Upper lobe of right lung (tissue), 1 donor: ENCODE results near the gene WWOX. TPM values are rescaled to one million over a fixed set of nuclear protein-coding genes. Genes with fewer than 3 reads are reported as not detected.

Source experiments
- ATAC-seq: fragments of 200-7000 bp; cut with Tn5 transposase; one replicate; pipeline ENCODE4 v1.9.1; 2020; ENCODE audit warnings: mild to moderate bottlenecking, moderate library complexity
- DNase-seq: peaks from one replicate; pipeline ENCODE4 v3.0.0-alpha.2; 2020
- H3K27ac ChIP-seq: fragments of 200-600 bp; one replicate; pipeline ENCODE4 v1.8.0; 2022
- H3K27me3 ChIP-seq: fragments of 200-600 bp; one replicate; pipeline ENCODE4 v1.8.0; 2022; ENCODE audit warnings: mild to moderate bottlenecking
- H3K36me3 ChIP-seq: fragments of 200-600 bp; one replicate; pipeline ENCODE4 v1.8.0; 2022
- H3K4me1 ChIP-seq: fragments of 200-600 bp; one replicate; pipeline ENCODE4 v1.8.0; 2022
- H3K4me3 ChIP-seq: fragments of 200-600 bp; one replicate; pipeline ENCODE4 v1.8.0; 2022; ENCODE audit warnings: mild to moderate bottlenecking
- H3K9me3 ChIP-seq: fragments of 200-600 bp; one replicate; pipeline ENCODE4 v1.8.0; 2022
- CTCF ChIP-seq: fragments of 200-600 bp; IDR thresholded peaks from one replicate; pipeline ENCODE4 v1.8.0; 2022; ENCODE audit warnings: antibody characterized with exemption
- intact Hi-C: fragments of 100-400 bp; cut with DNase I; formaldehyde crosslinking; loops from one replicate; pipeline ENCODE4 v1.11.0; 2022
- total RNA-seq: library from RNA; stranded (reverse); fragmentation: NEBNext Ultra II Directional; extraction: Animal tissue kit (Norgen Biotek cat#: 25700); gene quantifications from one replicate; pipeline ENCODE4 v1.2.1, GENCODE V29; 2021
- donor health status: DM: no; HTN: yes; CAD: no; lungs with severe emphysema.

Gene WWOX
- total RNA-seq, 1 donor from 2014 or later, result 17.0 TPM

DNA sequence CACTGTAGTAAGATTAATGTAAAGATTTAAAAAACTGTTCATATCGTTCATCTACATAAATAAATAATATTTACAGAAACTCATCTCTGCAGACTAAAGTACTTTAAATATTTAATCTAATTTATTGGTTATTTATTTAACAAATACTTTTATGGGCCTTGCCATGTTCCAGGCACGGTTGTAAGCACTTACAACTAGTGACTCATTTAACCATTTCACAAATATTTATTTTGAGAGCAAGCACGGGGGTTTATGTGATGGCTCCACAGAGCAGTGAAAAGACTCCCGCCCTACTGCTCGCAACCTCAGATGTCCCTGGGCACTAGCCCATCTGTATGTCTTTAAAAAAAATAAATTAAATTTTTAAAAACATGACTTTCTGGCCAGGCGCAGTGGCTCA lies 575.9 kb downstream of the WWOX start:
- intact Hi-C loops, result no loop called here
- Histone ChIP-seq H3K4me3 (no peak overlapping the region), H3K36me3 (no peaks in the 10 kb centered on the region), H3K27ac (no peak overlapping the region), H3K27me3 (no peaks in the 10 kb centered on the region), H3K4me1 (no peaks in the 10 kb centered on the region), H3K9me3 (no peaks in the 10 kb centered on the region)
- ATAC-seq (no peak), DNase-seq (no peak)
- no peak for TF ChIP-seq CTCF

DNA sequence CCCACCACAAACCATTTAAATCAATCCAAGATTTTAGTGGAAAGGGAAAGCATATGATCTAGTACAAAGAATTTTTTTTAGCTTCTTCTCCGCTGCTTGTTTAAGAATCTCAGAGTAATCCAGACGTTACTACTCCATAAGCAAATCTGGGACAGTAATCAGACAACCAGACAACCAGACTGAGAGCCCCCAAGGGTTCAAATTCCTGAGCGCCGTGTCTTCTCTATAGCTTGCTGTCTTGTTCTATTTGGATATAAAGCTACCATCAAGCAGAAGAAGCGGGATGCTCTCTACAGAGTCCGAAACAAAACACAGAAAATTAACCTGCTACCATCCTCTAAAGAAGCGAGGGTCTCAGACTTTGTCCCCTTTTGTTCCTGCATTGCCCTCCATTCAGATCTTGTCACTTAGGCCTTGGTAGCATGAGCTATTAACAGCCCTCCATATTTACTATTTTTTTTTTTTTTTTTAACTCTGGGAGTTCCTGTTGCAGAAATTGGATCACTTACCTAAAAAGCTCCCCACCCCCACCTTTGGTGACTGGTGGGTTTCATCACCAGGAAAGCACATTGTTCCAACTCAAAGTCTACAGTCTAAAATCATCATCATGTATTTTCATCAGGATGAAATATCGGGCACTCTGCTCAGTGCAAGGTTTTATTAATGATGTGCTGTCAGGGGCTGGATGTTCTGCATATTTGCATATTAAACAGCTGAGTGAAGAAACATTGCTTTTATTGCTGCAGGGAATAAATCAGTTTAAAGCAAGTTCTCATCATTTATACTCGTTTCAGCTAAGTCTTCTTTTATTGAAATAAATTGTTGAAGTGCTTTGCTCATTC lies 576.7 kb downstream of the WWOX start:
- Histone ChIP-seq H3K36me3 (no peaks in the 10 kb centered on the region), H3K9me3 (no peaks in the 10 kb centered on the region), H3K4me3 (no peak overlapping the region), H3K4me1 (no peaks in the 10 kb centered on the region), H3K27ac (no peak overlapping the region), H3K27me3 (no peaks in the 10 kb centered on the region)
- DNase-seq (no peak), ATAC-seq (no peak)
- intact Hi-C loops, result no loop called here
- TF ChIP-seq CTCF, result no peak

DNA sequence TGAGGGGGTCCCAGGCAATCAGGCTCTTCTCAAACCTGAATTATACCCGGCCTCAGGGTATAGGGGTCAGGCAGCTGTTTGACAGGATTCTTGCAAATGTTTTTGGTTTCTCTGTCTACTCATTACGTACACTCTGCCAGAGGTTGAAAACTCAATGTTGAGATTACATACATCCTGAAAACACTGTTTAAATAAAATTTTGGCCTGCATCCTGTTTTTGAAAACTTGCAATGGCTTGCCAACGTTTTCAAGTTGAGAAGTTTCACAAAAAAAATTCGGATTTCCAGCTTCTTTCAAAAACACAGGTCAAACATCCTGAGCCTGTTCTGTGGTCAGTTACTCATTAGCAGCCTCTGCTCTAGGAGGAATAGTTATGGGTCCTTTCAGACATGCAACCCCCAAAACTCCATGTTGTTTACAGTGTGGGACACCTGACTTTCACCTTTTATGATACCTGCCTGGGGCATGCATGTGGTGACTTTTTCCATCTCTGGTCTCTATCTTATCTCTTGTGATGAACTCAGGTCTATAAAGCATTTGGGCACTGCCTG lies 577.8 kb downstream of the WWOX start:
- no peak for DNase-seq
- no peak for TF ChIP-seq CTCF
- intact Hi-C loops, result no loop called here

DNA sequence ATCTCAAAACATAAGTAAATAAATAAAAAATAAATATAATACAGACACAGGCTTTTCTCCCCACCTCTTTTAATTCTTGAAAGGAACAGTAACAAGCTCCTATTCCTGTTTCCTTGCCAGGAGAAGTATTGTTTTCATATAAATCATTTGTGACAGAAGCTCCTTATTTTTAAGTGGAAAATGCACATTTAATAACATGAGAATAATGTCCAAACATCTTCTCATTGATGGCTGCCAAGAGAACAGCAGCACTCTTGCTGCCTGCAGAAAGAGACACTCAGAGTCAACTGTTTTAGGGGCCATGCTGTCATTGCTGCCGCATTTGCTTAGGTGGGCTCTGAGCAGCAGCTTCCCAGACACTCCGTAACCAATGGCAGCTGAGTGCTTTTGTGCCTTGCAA lies 580.1 kb downstream of the WWOX start:
- Histone ChIP-seq H3K27me3 (no peaks in the 10 kb centered on the region), H3K36me3 (no peaks in the 10 kb centered on the region), H3K4me1 (no peaks in the 10 kb centered on the region), H3K9me3 (no peaks in the 10 kb centered on the region), H3K4me3 (no peak overlapping the region), H3K27ac (no peak overlapping the region)
- no peak for TF ChIP-seq CTCF
- no peak for DNase-seq
- ATAC-seq, result no peak
- intact Hi-C loops, result no loop called here

More for the DNA sequence above, 577.8 kb downstream of the WWOX start:
- Histone ChIP-seq H3K27me3 (no peaks in the 10 kb centered on the region), H3K27ac (no peak overlapping the region), H3K36me3 (no peaks in the 10 kb centered on the region), H3K4me3 (no peak overlapping the region), H3K9me3 (no peaks in the 10 kb centered on the region), H3K4me1 (no peaks in the 10 kb centered on the region)
- ATAC-seq, result no peak

- no peak overlapping the region for H3K27ac ChIP-seq
- ATAC-seq, result no peak
- H3K36me3 ChIP-seq, result no peaks in the 10 kb centered on the region
- H3K4me1 ChIP-seq, result no peaks in the 10 kb centered on the region
- H3K4me3 ChIP-seq, result no peak overlapping the region
- no peak for DNase-seq
- TF ChIP-seq CTCF, result no peak
- H3K9me3 ChIP-seq, result no peaks in the 10 kb centered on the region
- intact Hi-C loops, result no loop called here
- H3K27me3 ChIP-seq, result no peaks in the 10 kb centered on the region
Observed at GRCh38 chr16:78681743-78682142, 582.3 kb downstream of the WWOX start.
